SK-N-SH (cell line): ENCODE data around the gene SHH. TPM values are rescaled to one million over a fixed set of nuclear protein-coding genes. Genes with fewer than 3 reads are reported as not detected.

Source experiments
- CTCF ChIA-PET: fragments of 300-600, 350-600 bp; formaldehyde crosslinking; extraction: SDS; loops from one replicate; lab custom pipeline; 2021; lab: Yijun Ruan, JAX
- POLR2A ChIA-PET: fragments of 350-600 bp; sonication (Branson Sonifier 250); formaldehyde crosslinking; extraction: SDS; loops from one replicate; lab custom pipeline; 2020; ENCODE audit warnings: antibody characterized with exemption, inconsistent platforms; lab: Yijun Ruan, JAX
- DNase-seq: peaks from one replicate; pipeline ENCODE4 v3.0.0; 2012
- H2AFZ ChIP-seq: fragments of 200-600 bp; sonication (generic); 2 replicates; pipeline ENCODE4 v1.8.1; 2016; ENCODE audit warnings: antibody characterized with exemption, mild to moderate bottlenecking, low read depth
- H3F3A ChIP-seq: fragments of 200-600 bp; sonication (generic); replicated peaks from 2 replicates; pipeline ENCODE3; 2016; ENCODE audit warnings: antibody characterized with exemption, mild to moderate bottlenecking; ENCODE audit not compliant: insufficient read depth
- H3K27ac ChIP-seq, 2 experiments: fragments of 200-500 bp in 1 of 2; fragments of 200-600 bp in 1 of 2; sonication (Bioruptor generic) in 1 of 2; sonication (generic), shearing (Covaris generic) in 1 of 2; 2 replicates each; pipeline versions ENCODE4 v1.5.1 to v1.6.1; 2014 to 2016; ENCODE audit warnings: low read depth in 2 of 2, inconsistent platforms in 1 of 2, low read length in 1 of 2, mild to moderate bottlenecking in 1 of 2, mixed read lengths in 1 of 2
- H3K27me3 ChIP-seq: fragments of 200-600 bp; sonication (generic), shearing (Covaris generic); 2 replicates; pipeline ENCODE4 v1.6.1; 2016; ENCODE audit warnings: mixed run types; ENCODE audit not compliant: insufficient read depth
- H3K36me3 ChIP-seq, 2 experiments: fragments of 200-500 bp in 1 of 2; fragments of 200-600 bp in 1 of 2; sonication (Bioruptor generic) in 1 of 2; sonication (generic) in 1 of 2; replicated peaks in 1 of 2; 2 replicates each; pipeline versions ENCODE3 to v1.5.1; 2014 to 2016; ENCODE audit warnings: low read length in 1 of 2, mild to moderate bottlenecking in 1 of 2; ENCODE audit not compliant: insufficient read depth in 2 of 2, control insufficient read depth in 1 of 2
- H3K4me1 ChIP-seq, 2 experiments: fragments of 200-500 bp in 1 of 2; fragments of 200-600 bp in 1 of 2; sonication (Bioruptor generic) in 1 of 2; sonication (generic), shearing (Covaris generic) in 1 of 2; 2 replicates each; pipeline versions ENCODE4 v1.5.1 to v1.6.1; 2014 to 2016; ENCODE audit warnings: low read depth in 1 of 2, low read length in 1 of 2, mixed run types in 1 of 2; ENCODE audit not compliant: insufficient read depth in 2 of 2, control insufficient read depth in 1 of 2
- H3K4me2 ChIP-seq: fragments of 200-600 bp; sonication (generic), shearing (Covaris generic); 2 replicates; pipeline ENCODE4 v1.6.1; 2017; ENCODE audit warnings: mixed run types
- H3K4me3 ChIP-seq, 2 experiments: fragments of 200-500 bp in 1 of 2; fragments of 200-600 bp in 1 of 2; sonication (Bioruptor generic) in 1 of 2; sonication (generic), shearing (Covaris generic) in 1 of 2; 2 replicates each; pipeline versions ENCODE4 v1.5.1 to v1.8.1; 2014 to 2016; ENCODE audit warnings: low read depth in 2 of 2, inconsistent platforms in 1 of 2, low read length in 1 of 2, mild to moderate bottlenecking in 1 of 2, mixed read lengths in 1 of 2, moderate library complexity in 1 of 2
- H3K79me2 ChIP-seq: fragments of 200-600 bp; sonication (generic); 2 replicates; pipeline ENCODE4 v1.8.1; 2017; ENCODE audit warnings: mild to moderate bottlenecking; ENCODE audit not compliant: insufficient read depth
- H3K9ac ChIP-seq: fragments of 200-600 bp; sonication (generic); 2 replicates; pipeline ENCODE4 v1.6.1; 2017; ENCODE audit warnings: mixed run types
- H3K9me2 ChIP-seq: fragments of 200-600 bp; sonication (generic); 2 replicates; pipeline ENCODE4 v1.6.1; 2017; ENCODE audit warnings: mixed run types
- H3K9me3 ChIP-seq: fragments of 200-600 bp; sonication (generic); 2 replicates; pipeline ENCODE4 v1.6.1; 2017; ENCODE audit warnings: mixed run types, mild to moderate bottlenecking, moderate library complexity
- H4K20me1 ChIP-seq: fragments of 200-600 bp; sonication (generic); 2 replicates; pipeline ENCODE4 v1.6.1; 2017; ENCODE audit warnings: mild to moderate bottlenecking, mixed run types; ENCODE audit not compliant: insufficient read depth
- CHD2 ChIP-seq: fragments of 150-350 bp; IDR thresholded peaks from 2 replicates; pipeline ENCODE4 v1.6.1; 2018; ENCODE audit warnings: low read length; ENCODE audit not compliant: partially characterized antibody
- EZH2phosphoT487 ChIP-seq: fragments of 200-600 bp; sonication (generic); IDR thresholded peaks from 2 replicates; pipeline ENCODE4 v1.6.1; 2017; ENCODE audit warnings: low read depth, mixed run types, mild to moderate bottlenecking, antibody characterized with exemption, moderate library complexity, borderline replicate concordance
- FOXJ3 ChIP-seq: sonication (generic); formaldehyde crosslinking; IDR thresholded peaks from 2 replicates; pipeline ENCODE4 v1.5.1; 2020; ENCODE audit warnings: mild to moderate bottlenecking, missing genetic modification reagents
- FOXM1 ChIP-seq: IDR thresholded peaks from 2 replicates; pipeline ENCODE4 v1.4.0; 2012; ENCODE audit warnings: low read depth, mild to moderate bottlenecking
- GATA2 ChIP-seq: sonication (generic); formaldehyde crosslinking; IDR thresholded peaks from 2 replicates; pipeline ENCODE4 v1.5.0; 2020; ENCODE audit warnings: mild to moderate bottlenecking, missing genetic modification reagents
- JUND ChIP-seq: IDR thresholded peaks from 2 replicates; pipeline ENCODE4 v1.4.0; 2012
- NFIC ChIP-seq: IDR thresholded peaks from 2 replicates; pipeline ENCODE4 v1.4.0; 2012; ENCODE audit warnings: borderline replicate concordance
- NRF1 ChIP-seq: IDR thresholded peaks from 2 replicates; pipeline ENCODE4 v1.6.1; 2012; ENCODE audit warnings: low read depth, mild to moderate bottlenecking, low read length
- RAD21 ChIP-seq: IDR thresholded peaks from 2 replicates; pipeline ENCODE4 v1.6.1; 2012; ENCODE audit warnings: mild to moderate bottlenecking, low read length
- REST ChIP-seq: IDR thresholded peaks from 2 replicates; pipeline ENCODE4 v1.6.1; 2012; ENCODE audit warnings: mild to moderate bottlenecking, low read depth, low read length, moderate library complexity
- RFX5 ChIP-seq: IDR thresholded peaks from 2 replicates; pipeline ENCODE4 v1.6.1; 2012; ENCODE audit warnings: mild to moderate bottlenecking, improper control_type of control experiment, low read length
- RXRA ChIP-seq: IDR thresholded peaks from 2 replicates; pipeline ENCODE4 v1.4.0; 2012; ENCODE audit warnings: low read depth, mild to moderate bottlenecking, borderline replicate concordance
- ZBTB33 ChIP-seq: IDR thresholded peaks from 2 replicates; pipeline ENCODE4 v1.4.0; 2012; ENCODE audit warnings: low read depth, borderline replicate concordance
- WGBS: methylation state at CpG from one replicate; pipeline ENCODE4 v1.1.6; 2017; ENCODE audit warnings: low lambda C conversion rate; 5-methylcytosine and 5-hydroxymethylcytosine counted together
- polyA plus RNA-seq, 3 experiments: library from polyadenylated mRNA; depleted of rRNA; stranded (reverse); fragments of >200 nt; gene quantifications; 2 replicates each; pipeline ENCODE4 v1.2.3, GENCODE V29; 2012

The SHH gene
- polyA plus RNA-seq, 1 of the 3 experiments (the other 2 are of a cell fraction): not detected

- no peaks in the 10 kb centered on the region for H3K4me1 ChIP-seq
- no peak overlapping the region for H3K4me2 ChIP-seq
- H3K9me3 ChIP-seq: no peaks in the 10 kb centered on the region
- H4K20me1 ChIP-seq: no peaks in the 10 kb centered on the region
- DNase-seq: no peak
- H3K9ac ChIP-seq: no peak overlapping the region
- ChIA-PET POLR2A (interaction anchor here (0.6 kb wide), 1 partner anchor 14 kb away, joined by 3 read pairs; no protein-coding TSS in a partner anchor), CTCF (interaction anchor here (0.9 kb wide), 1 partner anchor 9 kb away, joined by 3 read pairs; no protein-coding TSS in a partner anchor)
- WGBS: 8% methylated on average over 18 of the region's 18 CpGs
- no peaks in the 10 kb centered on the region for H3K9me2 ChIP-seq
- no peak overlapping the region for H3K4me3 ChIP-seq
- no peaks in the 10 kb centered on the region for H3K36me3 ChIP-seq
- H3K27ac ChIP-seq: no peak overlapping the region
- TF ChIP-seq FOXJ3 (CRISPR knock-in tag) (no peak), GATA2 (no peak), EZH2phosphoT487 (peak; percentile 9; the same call in 1 of the 2 replicates)
- H3F3A ChIP-seq: no peaks in the 10 kb centered on the region
- no peak overlapping the region for H2AFZ ChIP-seq
- H3K27me3 ChIP-seq: peaks cover 96% of the 10 kb centered on the region
- H3K79me2 ChIP-seq: no peaks in the 10 kb centered on the region
Observed at GRCh38 chr7:155831807-155832524, 19.7 kb upstream of the SHH start.

DNA sequence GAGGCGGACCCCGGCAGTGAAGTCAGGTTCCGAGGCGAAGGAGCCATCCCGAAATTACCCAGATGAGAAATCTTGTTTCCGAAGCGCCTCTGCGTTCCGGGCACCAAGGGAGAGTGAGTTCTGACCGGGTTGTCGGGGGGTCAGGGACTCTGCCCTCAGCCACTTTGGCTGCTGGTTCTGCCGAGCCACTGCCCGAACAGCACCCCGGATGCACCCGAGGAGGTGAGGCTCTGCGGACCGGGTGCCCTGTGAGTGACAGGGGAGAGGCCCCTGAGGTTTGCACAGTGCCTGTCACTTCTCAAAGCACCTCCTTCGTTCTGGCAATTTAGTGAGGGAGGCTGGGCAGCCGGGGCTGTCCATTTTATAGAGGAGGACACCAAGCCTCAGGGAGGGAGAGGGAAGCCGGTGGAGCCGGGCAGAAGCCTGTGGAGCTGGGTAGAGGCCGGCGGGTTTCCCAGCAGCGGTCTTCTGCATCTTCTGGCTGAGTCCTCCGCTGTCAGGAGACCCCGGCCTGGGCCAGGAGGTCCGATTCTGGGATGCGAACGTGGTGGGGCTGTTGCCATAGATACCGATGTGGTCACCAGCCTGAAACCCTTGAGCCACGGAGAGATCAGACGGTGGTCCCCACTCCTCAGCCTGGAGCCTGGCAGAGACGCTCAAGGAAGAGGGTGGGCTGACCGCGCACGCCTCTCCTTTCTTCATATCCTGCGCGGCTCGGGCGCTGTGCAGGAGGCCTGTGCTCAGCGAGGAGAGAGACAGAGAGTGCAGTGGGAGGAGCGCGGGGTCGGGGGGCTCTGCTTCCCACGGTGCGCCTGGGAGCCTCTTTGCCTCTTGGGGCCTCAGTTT lies 18.9 kb upstream of the SHH start:
- no peak for TF ChIP-seq FOXM1
- TF ChIP-seq JUND: no peak
- no peak for TF ChIP-seq RFX5
- no peak for TF ChIP-seq NRF1
- no peak for TF ChIP-seq REST
- no peak for TF ChIP-seq CHD2
- TF ChIP-seq RAD21: no peak
- TF ChIP-seq RXRA: no peak
- no peak for TF ChIP-seq ZBTB33
- no peak for TF ChIP-seq NFIC
- H3K4me1 ChIP-seq: no peaks in the 10 kb centered on the region
- H3K27ac ChIP-seq: no peak overlapping the region
- no peaks in the 10 kb centered on the region for H3K9me2 ChIP-seq
- ChIA-PET POLR2A (no interaction called here), CTCF (interaction anchor here (0.9 kb wide), 1 partner anchor 9 kb away, joined by 3 read pairs; no protein-coding TSS in a partner anchor)
- no peaks in the 10 kb centered on the region for H4K20me1 ChIP-seq
- H3K4me2 ChIP-seq: no peak overlapping the region
- no peak for DNase-seq
- H2AFZ ChIP-seq: no peak overlapping the region
- H3K9me3 ChIP-seq: no peaks in the 10 kb centered on the region
- H3K27me3 ChIP-seq: peaks cover 94% of the 10 kb centered on the region
- no peak overlapping the region for H3K4me3 ChIP-seq
- H3F3A ChIP-seq: no peaks in the 10 kb centered on the region
- no peaks in the 10 kb centered on the region for H3K79me2 ChIP-seq
- H3K36me3 ChIP-seq: no peaks in the 10 kb centered on the region
- no peak overlapping the region for H3K9ac ChIP-seq
- 21% methylated on average over 36 of the region's 46 CpGs for WGBS
